ENCODE data around the gene DLG2. TPM values are rescaled to one million over a fixed set of nuclear protein-coding genes. Genes with fewer than 3 reads are reported as not detected.

Gene DLG2
- total and polyA plus RNA-seq, 11 donors = 2.4 to 13.9 (median 7.1) TPM

- TF ChIP-seq CTCF (IDR thresholded peaks at IDR 0.05) (no peak), POLR2A (IDR thresholded peaks at IDR 0.05) (no peak)
- intact Hi-C loops (cut with DNase I) = no loop called here
- no peak for ATAC-seq
Observed at GRCh38 chr11:84685149-84685548, 942.0 kb downstream of the DLG2 start.

GRCh38 chr11:84681456-84681855, 945.7 kb downstream of the DLG2 start:
- H3K9me3 ChIP-seq = no peaks in the 10 kb centered on the region
- no peaks in the 10 kb centered on the region for H3K27me3 ChIP-seq
- H3K4me3 ChIP-seq = no peak overlapping the region
- no peak overlapping the region for H3K27ac ChIP-seq
- ATAC-seq = no peak
- intact Hi-C loops (cut with DNase I) = no loop called here
- WGBS, 4 donors = 72 to 87% (median 75%) methylated on average over 2 of the region's 2 CpGs
- no peaks in the 10 kb centered on the region for H3K36me3 ChIP-seq
- TF ChIP-seq CTCF (IDR thresholded peaks at IDR 0.05) (no peak), POLR2A (IDR thresholded peaks at IDR 0.05) (no peak)
- no peaks in the 10 kb centered on the region for H3K4me1 ChIP-seq
- no peak for DNase-seq

More at GRCh38 chr11:84685149-84685548, 942.0 kb downstream of the DLG2 start:
- H3K27me3 ChIP-seq = no peaks in the 10 kb centered on the region
- H3K36me3 ChIP-seq = no peaks in the 10 kb centered on the region
- H3K4me1 ChIP-seq = no peaks in the 10 kb centered on the region
- no peak for DNase-seq
- no peaks in the 10 kb centered on the region for H3K9me3 ChIP-seq
- no peak overlapping the region for H3K27ac ChIP-seq
- H3K4me3 ChIP-seq = no peak overlapping the region

- ATAC-seq (no peak), DNase-seq (no peak)
- intact Hi-C loops (cut with DNase I) = no loop called here
- H3K27ac ChIP-seq = no peak overlapping the region
- H3K36me3 ChIP-seq = no peaks in the 10 kb centered on the region
- TF ChIP-seq POLR2A (IDR thresholded peaks at IDR 0.05) (no peak), CTCF (IDR thresholded peaks at IDR 0.05) (no peak)
- 65 to 75% (median 71%) methylated on average over 5 of the region's 5 CpGs for WGBS, 4 donors
- H3K27me3 ChIP-seq = no peaks in the 10 kb centered on the region
- H3K4me3 ChIP-seq = no peak overlapping the region
- H3K4me1 ChIP-seq = peaks cover 0 to 4% (median 0%) of the 10 kb centered on the region in 12 donors
- no peaks in the 10 kb centered on the region for H3K9me3 ChIP-seq
Observed at GRCh38 chr11:84675396-84676025, 951.6 kb downstream of the DLG2 start.

GRCh38 chr11:84673753-84674152, 953.4 kb downstream of the DLG2 start:
- intact Hi-C loops (cut with DNase I) = no loop called here

More at GRCh38 chr11:84673753-84674152, 953.4 kb downstream of the DLG2 start:
- DNase-seq = no peak
- no peaks in the 10 kb centered on the region for H3K27me3 ChIP-seq
- no peaks in the 10 kb centered on the region for H3K36me3 ChIP-seq
- no peak overlapping the region for H3K27ac ChIP-seq
- no peak for TF ChIP-seq POLR2A (IDR thresholded peaks at IDR 0.05)
- TF ChIP-seq CTCF (IDR thresholded peaks at IDR 0.05) = no peak
- peaks cover 0 to 4% (median 0%) of the 10 kb centered on the region in 12 donors for H3K4me1 ChIP-seq
- peak in 1 of 4 donors; percentile 34 for ATAC-seq
- no peaks in the 10 kb centered on the region for H3K9me3 ChIP-seq
- H3K4me3 ChIP-seq = no peak overlapping the region
